A673 (cell line): ENCODE measurements around the gene STK31.

Experiments used
- CTCF ChIP-seq: fragments of 300-800, 200-600 bp; sonication (generic); conservative IDR thresholded peaks from 2 replicates; pipeline ENCODE4 v1.5.1; 2017; ENCODE audit warnings: low read depth, mild to moderate bottlenecking, antibody characterized with exemption, low read length, moderate library complexity, mixed read lengths
- EZH2 ChIP-seq: fragments of 200-600 bp; sonication (generic); IDR thresholded peaks from 2 replicates; pipeline ENCODE4 v1.6.1; 2017; ENCODE audit warnings: borderline replicate concordance, low read depth, mild to moderate bottlenecking, mixed read lengths, antibody characterized with exemption, low read length; ENCODE audit not compliant: poor library complexity, severe bottlenecking

- no peak for TF ChIP-seq CTCF
- TF ChIP-seq EZH2: no peak
These were observed at the start of gene STK31 for GRCh38 chr7:23710000-23710399.
